Ascending aorta (tissue), 2 donors: ENCODE measurements around the gene CHAC2. TPM values are rescaled to one million over a fixed set of nuclear protein-coding genes. Genes with fewer than 3 reads are reported as not detected.

Experiments used
- DNase-seq, 2 donors: peaks; one replicate each; pipeline ENCODE4 v3.0.0-alpha.2; 2019; ENCODE audit warnings: low spot score in 2 of 2
- H3K27ac ChIP-seq, 2 donors: fragments of 200-600 bp; sonication (generic); one replicate each; pipeline ENCODE4 v1.5.1; 2016 to 2017; ENCODE audit warnings: mild to moderate bottlenecking in 1 of 2
- H3K27me3 ChIP-seq: fragments of 200-600 bp; sonication (generic); one replicate; pipeline ENCODE4 v1.5.1; 2017
- H3K36me3 ChIP-seq, 2 donors: fragments of 200-600 bp; sonication (generic); one replicate each; pipeline ENCODE4 v1.5.1; 2016
- H3K4me1 ChIP-seq, 2 donors: fragments of 200-600 bp; sonication (generic); one replicate each; pipeline ENCODE4 v1.5.1; 2016 to 2017; ENCODE audit warnings: mild to moderate bottlenecking in 1 of 2
- H3K4me3 ChIP-seq, 2 donors: fragments of 200-600 bp; sonication (generic); one replicate each; pipeline ENCODE4 v1.5.1; 2016 to 2017; ENCODE audit warnings: mild to moderate bottlenecking in 1 of 2
- H3K9me3 ChIP-seq, 2 donors: fragments of 200-600 bp; sonication (generic); one replicate each; pipeline ENCODE4 v1.5.1; 2016
- CTCF ChIP-seq, 3 experiments: fragments of 200-600 bp in 2 of 3; fragments of 450-650 bp in 1 of 3; sonication (generic) in 2 of 3; IDR thresholded peaks; one replicate each; pipeline ENCODE4 v1.5.1; 2016 to 2019; ENCODE audit warnings: antibody characterized with exemption in 3 of 3, mild to moderate bottlenecking in 1 of 3, moderate library complexity in 1 of 3
- intact Hi-C: fragments of 100-400 bp; cut with DNase I; formaldehyde crosslinking; loops from one replicate; pipeline ENCODE4 v1.15.1; 2023
- total RNA-seq: library from RNA; depleted of rRNA; stranded (reverse); fragments of >200 nt; gene quantifications from one replicate; pipeline ENCODE4 v1.1.0, GENCODE V29; 2016

The CHAC2 gene
- total RNA-seq, 1 donor from 2014 or later = not detected

DNA sequence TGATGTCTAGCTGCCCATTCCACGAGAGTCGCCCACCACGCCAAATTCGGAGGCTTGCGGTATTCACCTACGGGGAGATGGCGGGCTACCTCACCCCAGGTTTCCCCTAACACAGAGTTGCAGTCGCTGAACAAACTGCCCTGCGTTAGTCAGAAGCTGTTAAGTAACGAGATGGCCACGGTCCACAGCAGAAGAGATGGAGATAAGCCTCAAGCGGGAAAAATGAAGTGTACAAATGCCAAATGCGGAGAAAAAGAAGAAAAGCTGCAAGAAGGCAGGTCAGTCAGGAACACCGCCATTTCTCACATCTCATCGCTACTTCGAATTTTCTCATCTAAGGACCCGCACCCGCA, 18.7 kb downstream of the CHAC2 start:
- Histone ChIP-seq H3K9me3 (no peaks in the 10 kb centered on the region), H3K4me1 (peaks cover 0 to 15% of the 10 kb centered on the region in 2 donors), H3K4me3 (peak overlapping the region; percentile 69 to 83), H3K27ac (peak overlapping the region; percentile 79 to 87), H3K36me3 (no peaks in the 10 kb centered on the region), H3K27me3 (no peaks in the 10 kb centered on the region)
- TF ChIP-seq CTCF (IDR thresholded peaks at IDR 0.05) = no peak
- peak in 1 of 2 donors; percentile 66 for DNase-seq
- intact Hi-C loops = loop anchor here (1.0 to 2.0 kb wide), 2 partner anchors 19 to 42 kb away; partner anchors contain the start of gene CHAC2

- peak; percentile 49 to 92 for DNase-seq
- no peaks in the 10 kb centered on the region for H3K9me3 ChIP-seq
- peak within 1 kb of the TSS; percentile 69 to 83 for H3K4me3 ChIP-seq
- TF ChIP-seq CTCF (IDR thresholded peaks at IDR 0.05) = peak in 1 of 3 experiments; percentile 36
- H3K27ac ChIP-seq = peak within 1 kb of the TSS; percentile 79 to 87
- intact Hi-C loops = loop anchor here (1.0 to 2.0 kb wide), 2 partner anchors 20 to 42 kb away; partner anchors contain the start of gene CHAC2
- no peaks in the 10 kb centered on the region for H3K36me3 ChIP-seq
- H3K4me1 ChIP-seq = peaks cover 0 to 15% of the 10 kb centered on the region in 2 donors
- H3K27me3 ChIP-seq = no peaks in the 10 kb centered on the region
Observed at GRCh38 chr2:53786705-53787613, 19.4 kb downstream of the CHAC2 start, which contains the start of the genes ASB3 and ERLEC1. ASB3 (minus strand) TSS chr2:53786953; CDS start chr2:53765572, 21,381 bp downstream. ERLEC1 (plus strand) TSS chr2:53787044; CDS start chr2:53787211, 167 bp downstream.

DNA sequence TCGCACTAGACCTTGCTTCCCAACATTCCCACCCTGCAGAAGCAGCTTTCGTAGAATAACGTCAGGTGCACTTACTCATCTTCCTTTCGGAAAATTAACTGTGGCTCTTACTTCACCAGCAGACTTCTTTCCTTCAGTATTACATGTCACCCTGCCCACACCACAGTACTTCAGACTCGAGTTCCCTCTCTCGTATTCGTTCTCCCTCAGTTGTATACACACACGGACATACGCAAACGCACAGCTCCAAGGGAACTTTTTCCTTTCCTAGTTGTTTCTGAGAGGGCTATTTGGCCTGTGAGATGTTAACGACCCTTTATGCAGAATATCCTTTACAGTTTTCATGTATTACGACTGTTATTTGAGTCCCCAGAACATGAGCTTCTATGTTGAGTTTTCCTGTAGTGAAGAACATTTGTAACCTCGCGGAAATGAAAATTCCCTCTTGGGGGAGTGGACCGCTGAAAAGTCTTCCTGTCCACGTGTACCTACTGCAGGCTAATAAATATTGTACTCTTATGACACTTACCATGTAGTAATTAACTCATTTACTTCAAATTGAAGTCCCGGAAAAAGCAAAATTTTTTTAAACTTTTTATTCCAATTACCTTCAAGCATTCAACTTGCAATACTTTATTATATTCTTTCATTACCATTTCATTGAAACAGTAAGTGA, 20.1 kb downstream of the CHAC2 start:
- DNase-seq = no peak
- peak overlapping the region; percentile 79 to 87 for H3K27ac ChIP-seq
- intact Hi-C loops = loop anchor here (2.0 kb wide), 1 partner anchor 43 kb away; no protein-coding TSS in a partner anchor

DNA sequence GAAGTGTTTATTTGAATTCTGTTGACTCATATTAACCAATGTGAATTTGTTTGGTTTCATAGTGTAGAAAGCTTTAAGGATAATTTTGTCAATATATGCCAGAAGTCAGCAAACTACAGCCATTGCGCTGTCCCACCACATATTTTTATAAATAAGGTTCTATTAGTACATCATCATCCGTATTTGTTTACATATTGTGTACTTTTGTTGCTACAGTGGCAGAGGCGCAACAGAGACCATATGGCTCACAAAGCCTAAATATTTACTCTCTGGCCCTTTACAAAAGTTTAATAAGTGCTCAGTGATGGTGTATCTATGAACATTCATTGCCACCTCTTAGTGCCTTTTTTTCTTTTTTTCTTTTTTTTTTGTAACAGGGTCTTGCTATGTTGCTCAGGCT, 25.7 kb downstream of the CHAC2 start:
- intact Hi-C loops = no loop called here
- no peak for TF ChIP-seq CTCF (IDR thresholded peaks at IDR 0.05)
- Histone ChIP-seq H3K36me3 (peaks cover 29 to 40% of the 10 kb centered on the region in 2 donors), H3K4me3 (no peak overlapping the region), H3K27ac (no peak overlapping the region), H3K27me3 (no peaks in the 10 kb centered on the region), H3K9me3 (no peaks in the 10 kb centered on the region), H3K4me1 (peaks cover 0 to 2% of the 10 kb centered on the region in 2 donors)
- no peak for DNase-seq

More for the DNA sequence above, 20.1 kb downstream of the CHAC2 start:
- Histone ChIP-seq H3K36me3 (no peaks in the 10 kb centered on the region), H3K4me3 (peak overlapping the region; percentile 69 to 83), H3K4me1 (peaks cover 0 to 15% of the 10 kb centered on the region in 2 donors), H3K27me3 (no peaks in the 10 kb centered on the region), H3K9me3 (no peaks in the 10 kb centered on the region)
- TF ChIP-seq CTCF (IDR thresholded peaks at IDR 0.05) = no peak

DNA sequence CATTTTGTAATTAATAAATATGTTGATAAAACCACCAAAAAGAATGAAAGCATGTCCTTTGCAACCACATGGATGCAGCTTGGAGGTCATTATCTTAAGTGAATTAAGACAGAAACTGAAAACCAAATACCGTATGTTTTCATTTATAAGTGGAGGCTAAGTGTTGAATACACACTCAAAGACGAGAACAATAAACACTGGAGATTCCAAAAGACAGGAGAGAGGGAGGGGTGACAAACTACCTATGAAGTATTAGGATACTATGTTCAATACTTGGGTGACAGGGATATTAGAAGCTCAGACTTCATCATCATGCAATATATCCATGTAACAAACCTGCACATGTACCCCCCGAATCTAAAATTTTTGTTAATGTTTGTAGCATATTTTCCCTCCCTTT, 26.2 kb downstream of the CHAC2 start:
- no peaks in the 10 kb centered on the region for H3K27me3 ChIP-seq
- no peaks in the 10 kb centered on the region for H3K4me1 ChIP-seq
- H3K4me3 ChIP-seq = no peak overlapping the region
- H3K36me3 ChIP-seq = peaks cover 34 to 46% of the 10 kb centered on the region in 2 donors
- H3K9me3 ChIP-seq = no peaks in the 10 kb centered on the region
- no peak overlapping the region for H3K27ac ChIP-seq
- intact Hi-C loops = no loop called here
- TF ChIP-seq CTCF (IDR thresholded peaks at IDR 0.05) = no peak
- DNase-seq = no peak
